ENCODE measurements around the gene FBXO33. TPM values are rescaled to one million over a fixed set of nuclear protein-coding genes. Genes with fewer than 3 reads are reported as not detected.

The FBXO33 gene
- total RNA-seq, 1 experiment from 2014 or later = 9.5 TPM

GRCh38 chr14:39423793-39424192, 8.4 kb downstream of the FBXO33 start:
- Histone ChIP-seq H3K4me1 (ENCODE audit: insufficient read depth, low read length, poor library complexity, severe bottlenecking) (peaks cover 5% of the 10 kb centered on the region), H3K27ac (ENCODE audit: low read depth, low read length, poor library complexity, severe bottlenecking) (no peak overlapping the region), H3K36me3 (ENCODE audit: insufficient read depth, low read length, poor library complexity, severe bottlenecking) (no peaks in the 10 kb centered on the region), H3K9me3 (ENCODE audit: low read depth, low read length, poor library complexity, severe bottlenecking) (no peaks in the 10 kb centered on the region), H3K4me3 (ENCODE audit: low read depth, low read length, poor library complexity, severe bottlenecking) (no peak overlapping the region), H3K27me3 (replicated peaks; ENCODE audit: insufficient read depth, low read depth, low read length, poor library complexity) (no peaks in the 10 kb centered on the region)
- CTCF ChIA-PET = no interaction called here
- no peak for TF ChIP-seq CTCF (conservative IDR thresholded peaks at IDR 0.05; ENCODE audit: low read depth, low read length)
- TF ChIP-seq EZH2 (IDR thresholded peaks at IDR 0.05; ENCODE audit: borderline replicate concordance, low read depth, low read length, poor library complexity, severe bottlenecking) = no peak
- no TSS peak for BruUV-seq (replicated peaks)
- intact Hi-C loops (cut with micrococcal nuclease; ENCODE audit: unreplicated experiment) = no loop called here
- POLR2A ChIA-PET (ENCODE audit: low non-redundant PET) = no interaction called here
- no peak for DNase-seq (ENCODE audit: low spot score)

GRCh38 chr14:39422243-39422642, 10.0 kb downstream of the FBXO33 start:
- Histone ChIP-seq H3K36me3 (ENCODE audit: insufficient read depth, low read length, poor library complexity, severe bottlenecking) (no peaks in the 10 kb centered on the region), H3K27ac (ENCODE audit: low read depth, low read length, poor library complexity, severe bottlenecking) (no peak overlapping the region), H3K27me3 (replicated peaks; ENCODE audit: insufficient read depth, low read depth, low read length, poor library complexity) (no peaks in the 10 kb centered on the region), H3K4me1 (ENCODE audit: insufficient read depth, low read length, poor library complexity, severe bottlenecking) (peaks cover 5% of the 10 kb centered on the region), H3K9me3 (ENCODE audit: low read depth, low read length, poor library complexity, severe bottlenecking) (no peaks in the 10 kb centered on the region), H3K4me3 (ENCODE audit: low read depth, low read length, poor library complexity, severe bottlenecking) (no peak overlapping the region)
- no TSS peak for BruUV-seq (replicated peaks)
- intact Hi-C loops (cut with micrococcal nuclease; ENCODE audit: unreplicated experiment) = no loop called here
- ChIA-PET POLR2A (ENCODE audit: low non-redundant PET) (no interaction called here), CTCF (interaction anchor here (0.6 kb wide), 1 partner anchor 179 kb away, joined by 7 read pairs; no protein-coding TSS in a partner anchor)
- TF ChIP-seq EZH2 (IDR thresholded peaks at IDR 0.05; ENCODE audit: borderline replicate concordance, low read depth, low read length, poor library complexity, severe bottlenecking) (no peak), CTCF (conservative IDR thresholded peaks at IDR 0.05; ENCODE audit: low read depth, low read length) (no peak)
- DNase-seq (ENCODE audit: low spot score) = no peak

GRCh38 chr14:39419272-39419671, 13.0 kb downstream of the FBXO33 start:
- Histone ChIP-seq H3K9me3 (ENCODE audit: low read depth, low read length, poor library complexity, severe bottlenecking) (peaks cover 4% of the 10 kb centered on the region), H3K36me3 (ENCODE audit: insufficient read depth, low read length, poor library complexity, severe bottlenecking) (no peaks in the 10 kb centered on the region), H3K27ac (ENCODE audit: low read depth, low read length, poor library complexity, severe bottlenecking) (no peak overlapping the region), H3K27me3 (replicated peaks; ENCODE audit: insufficient read depth, low read depth, low read length, poor library complexity) (no peaks in the 10 kb centered on the region), H3K4me1 (ENCODE audit: insufficient read depth, low read length, poor library complexity, severe bottlenecking) (no peaks in the 10 kb centered on the region), H3K4me3 (ENCODE audit: low read depth, low read length, poor library complexity, severe bottlenecking) (no peak overlapping the region)
- intact Hi-C loops (cut with micrococcal nuclease; ENCODE audit: unreplicated experiment) = no loop called here
- BruUV-seq (replicated peaks) = no TSS peak
- ChIA-PET CTCF (no interaction called here), POLR2A (ENCODE audit: low non-redundant PET) (no interaction called here)
- TF ChIP-seq EZH2 (IDR thresholded peaks at IDR 0.05; ENCODE audit: borderline replicate concordance, low read depth, low read length, poor library complexity, severe bottlenecking) = no peak
- TF ChIP-seq CTCF (conservative IDR thresholded peaks at IDR 0.05; ENCODE audit: low read depth, low read length) = peak; percentile 25; the same call in 1 of the 2 replicates
- peak; percentile 17 for DNase-seq (ENCODE audit: low spot score)
